GM12864 (cell line): ENCODE data around the gene SAMD14.

Source experiments
- DNase-seq: peaks from one replicate; pipeline ENCODE4 v3.0.0-alpha.2; 2011; ENCODE audit warnings: low read depth
- H3K4me3 ChIP-seq: 2 replicates; pipeline ENCODE4 v1.5.1; 2011; ENCODE audit warnings: mild to moderate bottlenecking, low read depth, low read length, control low read depth
- CTCF ChIP-seq: IDR thresholded peaks from 2 replicates; pipeline ENCODE4 v1.5.1; 2011; ENCODE audit warnings: low read depth, mild to moderate bottlenecking, moderate library complexity, low read length, control low read depth, inconsistent platforms; ENCODE audit errors: missing control alignments

The SAMD14 gene

GRCh38 chr17:50146927-50147665 is 17.1 kb upstream of the SAMD14 start:
- DNase-seq, result no peak
- peak overlapping the region; percentile 71 for H3K4me3 ChIP-seq
- no peak for TF ChIP-seq CTCF

DNA sequence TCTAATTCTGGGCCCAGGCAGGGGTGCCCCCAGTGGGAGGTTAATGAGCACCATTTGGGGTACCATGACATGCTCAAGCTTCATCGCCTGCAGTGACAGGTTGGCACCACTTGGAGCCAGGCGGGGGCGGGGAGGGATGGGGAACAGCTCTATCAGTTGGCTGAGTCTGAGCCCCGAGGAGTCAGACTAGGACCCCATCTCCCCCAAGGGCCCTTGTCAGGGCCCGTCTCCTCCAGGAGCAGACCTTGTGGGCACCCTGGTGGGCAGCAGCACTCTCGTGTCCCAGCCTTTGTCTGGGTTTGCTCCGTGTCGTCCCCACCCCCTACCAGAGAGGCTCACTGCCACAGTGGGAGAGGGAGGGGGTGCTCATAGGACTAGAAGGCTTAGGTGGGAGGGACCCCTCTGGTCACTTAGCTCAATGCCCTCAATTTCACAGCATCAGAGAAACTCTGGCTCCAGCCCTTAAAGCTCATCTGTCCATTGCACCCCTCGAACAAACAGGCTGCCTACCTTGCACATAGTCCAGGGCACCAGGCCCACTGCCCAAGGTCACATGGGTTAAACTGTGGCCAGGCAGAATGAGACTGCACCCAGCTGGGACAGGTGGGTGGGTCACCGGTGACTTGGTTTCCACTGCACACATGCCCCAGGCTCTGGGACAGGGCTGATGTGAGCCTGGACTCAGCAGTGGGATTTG is 16.4 kb upstream of the SAMD14 start:
- peak overlapping the region; percentile 71 for H3K4me3 ChIP-seq
- no peak for DNase-seq
- TF ChIP-seq CTCF, result peak; percentile 41

GRCh38 chr17:50145532-50146229 is 15.7 kb upstream of the SAMD14 start:
- TF ChIP-seq CTCF, result no peak
- DNase-seq, result no peak
- peak overlapping the region; percentile 71 for H3K4me3 ChIP-seq

DNA sequence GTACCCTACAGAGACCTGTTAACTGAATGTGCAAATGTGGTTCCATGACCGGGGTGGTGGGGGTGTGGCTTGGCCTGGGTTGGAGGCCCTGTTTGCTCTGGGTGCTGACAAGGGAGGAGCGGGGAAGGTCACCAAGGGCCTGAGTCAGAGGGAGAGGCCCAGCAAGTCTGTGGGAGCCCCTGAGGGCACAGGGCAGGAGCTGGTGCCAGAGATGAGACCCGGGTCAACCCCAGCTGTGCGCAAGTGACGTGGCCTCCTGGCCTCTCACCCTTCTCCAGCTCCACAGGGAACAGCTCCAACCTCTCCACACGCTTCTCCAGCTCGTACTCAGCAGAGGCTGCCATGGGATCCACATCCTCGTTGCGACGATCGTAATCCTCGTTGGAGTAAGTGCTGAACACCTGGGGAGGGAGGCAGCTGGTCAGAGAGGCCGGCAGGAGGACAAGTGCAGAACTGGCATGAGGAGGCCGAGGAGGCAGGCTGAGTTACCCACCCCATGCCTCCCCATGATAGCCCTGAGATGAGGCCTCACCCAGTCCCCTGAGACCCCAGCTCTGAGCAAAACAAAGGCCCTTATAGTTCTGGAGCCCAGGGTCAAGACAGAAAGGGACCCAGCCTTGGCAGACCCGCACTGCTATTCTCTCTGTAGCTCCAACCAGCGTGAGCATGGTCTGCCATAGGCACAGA is 15.0 kb upstream of the SAMD14 start:
- DNase-seq, result no peak
- no peak for TF ChIP-seq CTCF
- H3K4me3 ChIP-seq, result no peak overlapping the region

DNA sequence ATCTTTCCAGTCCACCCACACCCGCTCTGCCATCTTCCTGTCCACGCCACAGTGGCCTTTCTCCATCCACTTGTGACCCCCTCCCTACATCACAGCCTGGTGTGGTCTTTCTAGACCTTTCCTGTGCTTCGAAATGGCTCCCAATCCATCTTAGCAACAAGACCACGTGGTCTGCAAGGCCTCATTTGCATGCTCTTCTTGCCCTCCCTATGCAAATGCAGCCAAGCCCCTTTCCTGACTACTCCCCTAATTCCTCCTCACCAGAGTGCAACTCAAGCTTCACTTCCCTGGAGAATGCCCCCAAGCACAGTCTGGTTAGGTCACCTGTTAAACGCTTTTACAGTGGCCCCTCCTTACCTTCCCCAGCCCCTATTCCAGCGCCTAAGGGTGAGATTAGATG is 14.4 kb upstream of the SAMD14 start:
- TF ChIP-seq CTCF, result no peak
- no peak overlapping the region for H3K4me3 ChIP-seq
- no peak for DNase-seq

DNA sequence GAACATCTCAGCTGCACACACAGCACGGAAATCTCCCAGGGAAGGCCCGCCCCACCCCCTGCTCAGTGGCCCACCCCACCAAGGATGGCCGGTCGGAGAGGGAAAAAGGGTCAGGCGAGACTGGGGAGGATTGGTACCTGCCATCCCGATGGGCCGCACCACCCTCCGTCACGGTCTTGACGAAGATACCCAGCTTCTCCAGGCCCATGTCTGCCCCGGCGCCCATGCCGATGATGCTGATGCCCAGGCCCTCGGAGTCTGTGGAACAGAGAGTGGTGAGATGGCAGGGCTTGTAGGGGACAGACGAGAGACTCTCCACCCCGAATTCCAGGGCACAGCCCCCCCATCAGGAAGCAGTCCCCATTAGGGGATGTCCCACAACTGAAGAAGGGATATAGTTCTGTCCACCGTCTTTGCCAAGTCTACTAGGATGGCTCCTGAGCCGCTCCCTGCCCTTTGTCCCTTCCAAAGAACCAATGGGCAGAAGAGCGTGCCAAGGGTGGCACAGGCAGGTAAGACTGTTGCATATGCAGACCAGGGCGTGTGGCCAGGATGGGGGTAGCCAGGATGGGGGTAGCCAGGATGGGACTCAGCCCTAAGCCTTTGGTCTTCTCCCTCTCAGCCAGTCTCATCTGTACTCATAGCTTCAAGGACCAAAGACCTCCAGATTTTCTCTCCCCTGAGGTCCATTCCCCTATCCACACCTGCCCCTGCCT is 13.7 kb upstream of the SAMD14 start:
- H3K4me3 ChIP-seq, result no peak overlapping the region
- DNase-seq, result no peak
- no peak for TF ChIP-seq CTCF
